Measurements from ENCODE around the gene KLK1. TPM values are rescaled to one million over a fixed set of nuclear protein-coding genes. Genes with fewer than 3 reads are reported as not detected.

The KLK1 gene
- total RNA-seq, 1 experiment from 2014 or later = not detected

DNA sequence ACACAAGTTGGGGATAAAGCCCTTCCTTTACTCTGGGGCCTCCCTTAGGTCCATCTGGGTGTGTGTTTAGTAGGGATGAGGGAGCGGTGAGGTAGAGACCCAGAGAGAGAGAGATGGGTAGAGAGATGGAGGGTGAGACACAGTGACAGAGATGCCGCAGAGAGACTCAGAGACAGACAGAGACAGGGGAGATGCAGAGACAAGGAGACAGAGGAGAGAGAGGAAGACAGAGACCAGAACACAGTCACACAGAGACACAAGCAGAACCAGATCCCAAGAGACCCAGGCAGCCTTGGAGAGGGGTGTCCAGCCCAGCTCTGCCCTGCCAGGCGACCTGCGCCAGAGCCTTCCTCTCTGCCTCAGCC lies 2.4 kb downstream of the KLK1 start:
- Mint-ChIP-seq H3K27ac (ENCODE audit: unreplicated experiment) (no peak overlapping the region), H3K27me3 (ENCODE audit: unreplicated experiment) (peaks cover 85% of the 10 kb centered on the region), H3K9me3 (ENCODE audit: low read depth, unreplicated experiment) (no peaks in the 10 kb centered on the region), H3K4me3 (ENCODE audit: low read depth, unreplicated experiment) (no peak overlapping the region), H3K4me1 (ENCODE audit: low read depth, unreplicated experiment) (peaks cover 19% of the 10 kb centered on the region), H3K36me3 (ENCODE audit: insufficient read depth, unreplicated experiment) (no peaks in the 10 kb centered on the region)
- no peak for DNase-seq
- no TSS peak for BruUV-seq (replicated peaks)
- TF ChIP-seq, protein P1, sequence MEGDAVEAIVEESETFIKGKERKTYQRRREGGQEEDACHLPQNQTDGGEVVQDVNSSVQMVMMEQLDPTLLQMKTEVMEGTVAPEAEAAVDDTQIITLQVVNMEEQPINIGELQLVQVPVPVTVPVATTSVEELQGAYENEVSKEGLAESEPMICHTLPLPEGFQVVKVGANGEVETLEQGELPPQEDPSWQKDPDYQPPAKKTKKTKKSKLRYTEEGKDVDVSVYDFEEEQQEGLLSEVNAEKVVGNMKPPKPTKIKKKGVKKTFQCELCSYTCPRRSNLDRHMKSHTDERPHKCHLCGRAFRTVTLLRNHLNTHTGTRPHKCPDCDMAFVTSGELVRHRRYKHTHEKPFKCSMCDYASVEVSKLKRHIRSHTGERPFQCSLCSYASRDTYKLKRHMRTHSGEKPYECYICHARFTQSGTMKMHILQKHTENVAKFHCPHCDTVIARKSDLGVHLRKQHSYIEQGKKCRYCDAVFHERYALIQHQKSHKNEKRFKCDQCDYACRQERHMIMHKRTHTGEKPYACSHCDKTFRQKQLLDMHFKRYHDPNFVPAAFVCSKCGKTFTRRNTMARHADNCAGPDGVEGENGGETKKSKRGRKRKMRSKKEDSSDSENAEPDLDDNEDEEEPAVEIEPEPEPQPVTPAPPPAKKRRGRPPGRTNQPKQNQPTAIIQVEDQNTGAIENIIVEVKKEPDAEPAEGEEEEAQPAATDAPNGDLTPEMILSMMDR (IDR thresholded peaks at IDR 0.05; ENCODE audit: unreplicated experiment) = no peak
- intact Hi-C loops (cut with micrococcal nuclease; ENCODE audit: unreplicated experiment) = no loop called here
- CTCF ChIA-PET = interaction anchor here (0.6 kb wide), 1 partner anchor 84 kb away, joined by 5 read pairs; no protein-coding TSS in a partner anchor

DNA sequence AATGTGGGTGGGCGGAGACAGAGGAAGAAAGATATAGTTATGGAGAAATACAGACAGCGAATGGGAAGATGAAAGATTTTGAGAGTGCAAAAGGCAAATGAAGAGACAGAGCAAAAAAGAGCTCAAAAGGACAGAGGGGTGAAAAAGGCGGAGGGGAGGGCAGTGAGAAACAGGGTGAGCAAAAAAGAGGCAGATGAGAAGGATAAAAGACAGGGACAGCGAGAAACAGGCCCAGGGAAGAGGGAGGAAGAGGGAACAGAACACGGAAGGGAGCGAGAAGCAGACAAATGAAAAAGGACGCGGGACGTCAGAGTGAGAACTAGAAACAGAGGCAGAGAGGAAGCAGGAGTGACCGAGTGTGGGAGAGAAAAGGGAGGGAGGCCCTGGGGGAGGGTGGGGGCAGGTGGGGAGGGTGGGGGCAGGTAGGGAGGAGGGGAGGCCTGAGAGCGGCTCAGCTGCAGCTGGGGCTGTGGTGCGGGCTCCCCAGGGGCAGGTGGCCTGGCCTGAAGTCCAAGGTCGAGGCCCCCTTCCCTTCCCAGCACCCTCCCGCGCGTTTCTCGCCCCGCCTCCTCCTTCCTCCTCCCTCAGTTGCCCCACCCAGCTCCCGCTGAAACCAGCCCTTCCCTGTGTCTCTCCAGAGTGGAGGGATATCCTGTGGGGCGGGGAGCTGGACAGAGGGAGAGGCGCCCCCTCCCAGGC lies 2.9 kb downstream of the KLK1 start:
- no peak for DNase-seq
- intact Hi-C loops (cut with micrococcal nuclease; ENCODE audit: unreplicated experiment) = no loop called here
- Mint-ChIP-seq H3K4me1 (ENCODE audit: low read depth, unreplicated experiment) (peaks cover 19% of the 10 kb centered on the region), H3K4me3 (ENCODE audit: low read depth, unreplicated experiment) (peak overlapping the region; percentile 1), H3K9me3 (ENCODE audit: low read depth, unreplicated experiment) (no peaks in the 10 kb centered on the region), H3K27ac (ENCODE audit: unreplicated experiment) (no peak overlapping the region), H3K27me3 (ENCODE audit: unreplicated experiment) (peaks cover 85% of the 10 kb centered on the region), H3K36me3 (ENCODE audit: insufficient read depth, unreplicated experiment) (no peaks in the 10 kb centered on the region)
- no TSS peak for BruUV-seq (replicated peaks)
- CTCF ChIA-PET = interaction anchor here (0.5 kb wide), 1 partner anchor 633 kb away, joined by 4 read pairs; no protein-coding TSS in a partner anchor
- TF ChIP-seq, protein P1 (IDR thresholded peaks at IDR 0.05; ENCODE audit: unreplicated experiment) = no peak

DNA sequence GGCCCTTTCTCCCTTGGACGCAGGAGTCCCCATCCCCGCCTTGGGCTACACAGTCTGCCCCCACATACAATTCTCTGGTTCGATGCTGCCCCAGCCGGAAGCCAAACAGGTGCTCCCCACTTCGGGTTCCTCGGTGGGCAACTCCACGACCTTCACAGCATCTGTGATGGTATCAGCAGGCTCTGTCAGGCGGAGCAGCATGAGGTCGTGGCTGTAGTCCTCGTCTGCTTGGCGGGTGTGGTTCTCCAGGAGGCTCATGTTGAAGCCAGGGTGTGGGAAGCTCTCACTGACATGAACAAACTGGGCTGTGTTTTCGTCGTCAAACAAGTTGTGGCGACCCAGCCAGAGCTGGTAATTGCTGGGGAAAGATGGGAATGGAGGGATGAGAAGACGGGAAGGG lies 3.5 kb downstream of the KLK1 start:
- TF ChIP-seq, protein P1 (IDR thresholded peaks at IDR 0.05; ENCODE audit: unreplicated experiment) = no peak
- no peaks in the 10 kb centered on the region for H3K36me3 Mint-ChIP-seq (ENCODE audit: insufficient read depth, unreplicated experiment)
- H3K4me3 Mint-ChIP-seq (ENCODE audit: low read depth, unreplicated experiment) = peak overlapping the region; percentile 1
- no peak for DNase-seq
- intact Hi-C loops (cut with micrococcal nuclease; ENCODE audit: unreplicated experiment) = no loop called here
- no peaks in the 10 kb centered on the region for H3K9me3 Mint-ChIP-seq (ENCODE audit: low read depth, unreplicated experiment)
- CTCF ChIA-PET = interaction anchor here (0.5 kb wide), 1 partner anchor 632 kb away, joined by 4 read pairs; no protein-coding TSS in a partner anchor
- H3K27ac Mint-ChIP-seq (ENCODE audit: unreplicated experiment) = no peak overlapping the region
- BruUV-seq (replicated peaks) = no TSS peak
- H3K4me1 Mint-ChIP-seq (ENCODE audit: low read depth, unreplicated experiment) = peaks cover 19% of the 10 kb centered on the region
- peaks cover 89% of the 10 kb centered on the region for H3K27me3 Mint-ChIP-seq (ENCODE audit: unreplicated experiment)

DNA sequence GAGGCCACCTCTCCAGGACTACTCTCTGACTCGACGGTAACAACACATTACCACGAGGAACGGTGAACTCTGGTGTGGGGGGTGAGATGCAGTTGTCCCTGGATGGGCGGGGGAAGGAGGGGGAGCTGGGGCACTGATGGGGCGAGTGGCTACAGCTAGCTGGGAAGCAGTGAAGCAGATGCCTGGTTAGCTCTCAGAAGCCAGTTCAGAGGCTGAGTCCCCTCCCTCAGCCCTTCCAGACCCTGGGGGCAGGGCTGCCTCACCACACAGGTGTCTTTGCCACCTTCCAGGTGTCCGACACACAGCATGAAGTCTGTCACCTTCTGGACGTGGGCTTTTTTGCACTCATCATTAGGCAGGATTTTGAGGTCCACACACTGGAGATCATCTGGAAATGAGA lies 4.0 kb downstream of the KLK1 start:
- BruUV-seq (replicated peaks) = no TSS peak

More for the DNA sequence above, 4.0 kb downstream of the KLK1 start:
- Mint-ChIP-seq H3K4me3 (ENCODE audit: low read depth, unreplicated experiment) (no peak overlapping the region), H3K27ac (ENCODE audit: unreplicated experiment) (no peak overlapping the region), H3K4me1 (ENCODE audit: low read depth, unreplicated experiment) (peaks cover 19% of the 10 kb centered on the region), H3K27me3 (ENCODE audit: unreplicated experiment) (peaks cover 93% of the 10 kb centered on the region), H3K36me3 (ENCODE audit: insufficient read depth, unreplicated experiment) (no peaks in the 10 kb centered on the region), H3K9me3 (ENCODE audit: low read depth, unreplicated experiment) (no peaks in the 10 kb centered on the region)
- CTCF ChIA-PET = interaction anchor here (0.5 kb wide), 1 partner anchor 632 kb away, joined by 4 read pairs; no protein-coding TSS in a partner anchor
- intact Hi-C loops (cut with micrococcal nuclease; ENCODE audit: unreplicated experiment) = no loop called here
- DNase-seq = no peak
- TF ChIP-seq, protein P1 (IDR thresholded peaks at IDR 0.05; ENCODE audit: unreplicated experiment) = no peak

Data from Calu3 (cell line).